ENCODE measurements around the gene CMTM3.

- TF ChIP-seq REST (IDR thresholded peaks at IDR 0.05; ENCODE audit: insufficient replicate concordance, low read depth) (no peak), CTCF (IDR thresholded peaks at IDR 0.05; ENCODE audit: insufficient read depth, low read length) (no peak)
These were observed 14.3 kb downstream of the CMTM3 start for GRCh38 chr16:66618588-66619375.

Measured in HL-60 (cell line).